Stimulated activated effector memory CD8-positive, alpha-beta T cell treated with anti-CD3 and anti-CD28 coated beads, Interleukin-12 subunit alpha, Interleukin-12 subunit beta, amount 100 ng/mL, for 72 hours (primary cell): Measurements from ENCODE around the gene C5orf47.
"Not testable (repeated sequence)": the region's sequence is repeated elsewhere in the genome, so short reads cannot be mapped to it uniquely, and the experiment has no call there.

Source experiments
- ATAC-seq: fragments of 150-1000 bp; cut with Tn5 transposase; 2 replicates; pipeline ENCODE4 v1.10.0; 2021
- DNase-seq, 2 donors: peaks; one replicate each; pipeline ENCODE4 v3.0.0; 2021 to 2022; ENCODE audit warnings: low spot score in 2 of 2
- H3K27ac Mint-ChIP-seq: one replicate; pipeline ENCODE4 v1.8.0; 2022; ENCODE audit warnings: mild to moderate bottlenecking, mixed read lengths
- H3K36me3 Mint-ChIP-seq: one replicate; pipeline ENCODE4 v1.8.0; 2022; ENCODE audit warnings: mild to moderate bottlenecking, mixed read lengths
- H3K4me1 Mint-ChIP-seq: one replicate; pipeline ENCODE4 v1.8.0; 2022; ENCODE audit warnings: mixed read lengths
- H3K4me3 Mint-ChIP-seq: one replicate; pipeline ENCODE4 v1.8.0; 2022; ENCODE audit warnings: mild to moderate bottlenecking, mixed read lengths
- H3K9me3 Mint-ChIP-seq: one replicate; pipeline ENCODE4 v1.8.0; 2022; ENCODE audit warnings: mixed read lengths

The C5orf47 gene

DNA sequence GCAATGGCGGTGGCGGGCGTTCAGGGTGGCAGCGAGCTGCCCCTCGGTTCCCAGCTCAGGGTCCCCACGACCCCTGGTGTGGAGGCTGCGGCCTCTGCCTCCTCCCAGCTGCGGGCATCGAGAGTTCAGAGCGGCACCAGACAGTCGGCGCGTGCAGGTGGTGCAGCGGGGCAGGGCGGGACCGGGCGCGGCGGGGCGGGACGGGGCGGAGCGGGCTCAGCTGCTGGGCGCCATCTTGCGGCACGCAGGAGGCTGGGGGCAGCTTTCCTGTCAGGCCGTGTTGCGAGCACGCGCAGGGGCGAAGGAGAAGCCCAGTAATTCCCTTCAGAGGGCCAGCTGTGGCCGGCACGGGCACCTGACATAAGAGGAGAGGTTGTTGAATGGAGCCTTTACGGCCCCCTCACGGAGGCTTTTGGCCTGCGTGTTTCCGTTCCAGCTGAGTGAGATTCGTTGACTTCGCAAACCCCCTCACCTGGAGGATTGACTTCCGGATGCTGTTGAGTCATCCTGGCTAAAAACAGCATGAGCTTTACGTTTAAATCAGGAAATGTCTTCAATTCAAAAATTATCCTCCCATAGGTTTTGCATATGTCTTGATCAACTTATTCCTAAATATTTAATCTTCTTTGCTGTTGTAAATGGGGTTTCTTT, 587 bp downstream of the C5orf47 start:
- Mint-ChIP-seq H3K4me3 (no peak overlapping the region), H3K9me3 (no peaks in the 10 kb centered on the region), H3K4me1 (no peaks in the 10 kb centered on the region), H3K36me3 (no peaks in the 10 kb centered on the region), H3K27ac (no peak overlapping the region)
- no peak for DNase-seq
- peak; percentile 16 for ATAC-seq

DNA sequence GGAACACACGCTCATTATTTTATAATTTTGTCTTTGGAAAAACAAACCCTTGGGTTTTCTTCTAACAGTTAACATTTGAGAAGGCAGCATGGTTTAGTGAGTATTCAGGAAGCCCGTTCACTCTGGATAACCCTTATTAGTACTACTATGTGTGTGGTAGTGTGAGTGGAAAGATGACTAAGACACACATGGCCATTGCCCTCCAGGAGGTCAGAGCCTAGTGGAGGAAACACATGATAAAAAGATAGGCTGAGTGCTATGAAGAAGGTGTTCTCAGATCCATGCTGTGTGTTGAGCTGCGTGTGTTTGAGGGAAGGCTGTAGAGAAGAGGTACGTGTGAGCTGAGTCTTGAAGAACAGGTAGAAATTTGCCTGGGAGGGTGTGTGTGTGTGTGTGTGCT, 8.4 kb downstream of the C5orf47 start:
- H3K4me3 Mint-ChIP-seq = no peak overlapping the region
- DNase-seq (no peak), ATAC-seq (peak; percentile 19)
- H3K4me1 Mint-ChIP-seq = no peaks in the 10 kb centered on the region
- H3K9me3 Mint-ChIP-seq = no peaks in the 10 kb centered on the region
- no peak overlapping the region for H3K27ac Mint-ChIP-seq
- H3K36me3 Mint-ChIP-seq = no peaks in the 10 kb centered on the region

DNA sequence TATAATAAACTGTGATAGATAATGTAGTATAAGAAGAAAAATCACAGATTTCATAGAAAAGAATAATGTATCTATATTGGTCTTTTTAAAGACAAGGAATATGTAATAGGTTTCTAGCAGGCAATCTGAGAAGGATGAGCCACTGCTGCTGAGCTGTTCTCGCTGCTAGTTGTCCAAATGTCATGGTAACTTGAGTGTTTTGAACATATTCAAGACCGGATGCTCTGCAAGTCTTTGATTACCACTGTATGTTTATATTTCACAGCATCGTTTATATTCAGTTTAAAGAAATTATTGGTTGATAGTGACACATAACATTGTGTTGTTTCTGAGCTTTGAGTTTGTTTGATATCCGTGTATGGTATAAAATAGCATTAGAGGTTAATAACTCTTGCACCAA, 9.6 kb downstream of the C5orf47 start:
- DNase-seq (no peak), ATAC-seq (no peak)
- peaks cover 3% of the 10 kb centered on the region for H3K4me1 Mint-ChIP-seq
- no peak overlapping the region for H3K27ac Mint-ChIP-seq
- H3K4me3 Mint-ChIP-seq = no peak overlapping the region
- H3K9me3 Mint-ChIP-seq = no peaks in the 10 kb centered on the region
- no peaks in the 10 kb centered on the region for H3K36me3 Mint-ChIP-seq

DNA sequence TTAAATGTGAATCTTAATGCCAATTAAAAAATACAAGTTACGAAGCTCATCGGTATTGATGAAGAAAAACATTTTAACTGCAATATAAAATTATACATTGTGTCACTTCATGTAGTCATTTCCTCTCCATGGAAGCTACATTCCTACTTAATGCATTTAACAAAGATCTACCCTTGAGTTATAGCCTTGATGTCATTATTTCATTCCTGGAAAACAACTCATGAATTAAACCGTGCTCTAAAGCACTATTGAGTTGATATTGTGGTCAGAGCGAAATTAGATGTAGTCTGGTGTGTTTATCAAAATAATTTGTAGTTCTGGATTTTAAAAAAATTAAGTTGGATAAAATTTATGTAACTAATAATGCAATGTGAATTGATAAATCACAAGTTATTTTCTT, 11.1 kb downstream of the C5orf47 start:
- Mint-ChIP-seq H3K4me1 (peaks cover 5% of the 10 kb centered on the region), H3K9me3 (no peaks in the 10 kb centered on the region), H3K4me3 (no peak overlapping the region), H3K27ac (no peak overlapping the region), H3K36me3 (no peaks in the 10 kb centered on the region)
- DNase-seq = no peak
- ATAC-seq = no peak

DNA sequence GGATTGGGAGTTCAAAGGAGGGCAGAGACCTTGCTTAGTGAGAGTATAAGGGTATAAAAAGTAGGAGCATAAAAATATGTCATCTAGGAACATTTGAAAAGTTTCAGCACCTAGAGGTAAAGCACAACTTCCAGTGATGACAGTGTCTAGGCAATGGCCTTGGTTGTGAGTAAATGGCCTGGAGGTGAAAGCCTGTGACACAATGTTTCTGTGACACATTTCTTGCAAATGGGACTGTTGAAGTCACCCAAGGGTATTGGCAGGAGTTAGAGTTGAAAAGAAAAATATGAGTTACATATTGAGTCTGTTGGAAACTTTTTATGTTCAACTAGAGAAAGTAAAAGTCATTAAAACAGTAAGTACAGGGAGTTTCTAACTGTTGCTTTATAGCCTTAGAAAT, 14.8 kb downstream of the C5orf47 start:
- no peak overlapping the region for H3K4me3 Mint-ChIP-seq
- no peak for DNase-seq
- peak; percentile 62 for ATAC-seq
- H3K36me3 Mint-ChIP-seq = no peaks in the 10 kb centered on the region
- H3K27ac Mint-ChIP-seq = no peak overlapping the region
- no peaks in the 10 kb centered on the region for H3K9me3 Mint-ChIP-seq
- peaks cover 5% of the 10 kb centered on the region for H3K4me1 Mint-ChIP-seq

DNA sequence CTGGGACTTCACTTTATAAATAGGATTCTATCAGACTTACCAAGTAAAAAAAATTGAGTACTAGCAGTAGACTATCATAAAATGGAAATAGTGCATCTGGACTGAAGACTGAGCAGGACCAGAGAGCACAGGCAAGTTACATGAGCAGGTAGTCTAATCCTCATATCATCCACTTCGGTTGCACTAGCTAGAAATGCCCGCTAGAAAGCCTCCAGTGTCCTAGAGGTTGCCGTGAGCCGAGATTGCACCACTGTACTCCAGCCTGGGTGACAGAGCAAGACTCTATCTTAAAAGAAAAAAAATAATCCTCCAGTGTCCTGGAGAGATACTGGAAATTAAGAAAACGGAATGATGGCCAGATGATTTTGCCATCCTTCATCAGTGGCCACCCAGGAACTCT, 20.0 kb downstream of the C5orf47 start:
- Mint-ChIP-seq H3K27ac (no peak overlapping the region), H3K9me3 (no peaks in the 10 kb centered on the region), H3K4me3 (no peak overlapping the region), H3K4me1 (no peaks in the 10 kb centered on the region), H3K36me3 (no peaks in the 10 kb centered on the region)
- no peak for ATAC-seq
- DNase-seq = no peak

DNA sequence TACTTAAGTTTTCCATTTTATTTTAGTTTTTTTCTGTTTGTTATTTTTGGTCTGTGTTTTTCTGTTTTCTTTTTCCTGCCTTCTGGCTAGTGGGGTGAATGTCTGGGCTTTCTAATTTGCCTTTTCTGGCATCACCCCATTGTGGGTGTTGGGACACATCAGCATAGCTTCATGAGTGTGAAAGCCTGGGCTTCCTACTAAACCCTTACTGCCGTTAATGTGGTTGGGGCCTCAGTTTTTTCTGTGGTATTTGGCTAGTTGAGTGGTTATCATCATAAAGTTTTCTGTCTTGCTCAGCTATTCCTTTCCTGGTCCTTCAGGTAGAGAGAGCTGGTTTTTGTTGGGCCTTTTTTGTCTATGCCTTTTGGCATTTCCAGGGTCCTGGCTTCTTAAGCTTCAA, 21.4 kb downstream of the C5orf47 start:
- Mint-ChIP-seq H3K9me3 (no peaks in the 10 kb centered on the region), H3K36me3 (no peaks in the 10 kb centered on the region), H3K27ac (no peak overlapping the region), H3K4me3 (no peak overlapping the region), H3K4me1 (no peaks in the 10 kb centered on the region)
- ATAC-seq (no peak), DNase-seq (no peak)

DNA sequence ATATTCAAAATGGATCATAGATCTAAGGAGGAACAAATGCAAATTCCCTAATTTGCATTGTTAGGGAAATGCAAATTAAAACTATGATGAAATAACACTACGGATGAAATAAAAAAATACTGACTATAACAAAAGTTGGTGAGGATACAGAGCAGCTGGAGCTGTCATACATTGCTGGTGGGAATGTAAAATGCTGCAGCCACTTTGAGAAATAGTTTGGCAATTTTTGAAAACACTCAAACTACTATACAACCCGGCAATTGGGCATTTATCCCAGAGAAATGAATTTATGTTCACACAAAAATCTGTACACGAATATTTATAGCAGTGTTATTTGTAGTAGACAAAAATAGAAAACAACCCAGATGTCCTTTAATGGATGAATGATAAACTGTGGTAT, 22.5 kb downstream of the C5orf47 start:
- DNase-seq = no peak
- Mint-ChIP-seq H3K27ac (no peak overlapping the region), H3K9me3 (no peaks in the 10 kb centered on the region), H3K4me1 (no peaks in the 10 kb centered on the region), H3K4me3 (no peak overlapping the region), H3K36me3 (no peaks in the 10 kb centered on the region)
- no peak for ATAC-seq

DNA sequence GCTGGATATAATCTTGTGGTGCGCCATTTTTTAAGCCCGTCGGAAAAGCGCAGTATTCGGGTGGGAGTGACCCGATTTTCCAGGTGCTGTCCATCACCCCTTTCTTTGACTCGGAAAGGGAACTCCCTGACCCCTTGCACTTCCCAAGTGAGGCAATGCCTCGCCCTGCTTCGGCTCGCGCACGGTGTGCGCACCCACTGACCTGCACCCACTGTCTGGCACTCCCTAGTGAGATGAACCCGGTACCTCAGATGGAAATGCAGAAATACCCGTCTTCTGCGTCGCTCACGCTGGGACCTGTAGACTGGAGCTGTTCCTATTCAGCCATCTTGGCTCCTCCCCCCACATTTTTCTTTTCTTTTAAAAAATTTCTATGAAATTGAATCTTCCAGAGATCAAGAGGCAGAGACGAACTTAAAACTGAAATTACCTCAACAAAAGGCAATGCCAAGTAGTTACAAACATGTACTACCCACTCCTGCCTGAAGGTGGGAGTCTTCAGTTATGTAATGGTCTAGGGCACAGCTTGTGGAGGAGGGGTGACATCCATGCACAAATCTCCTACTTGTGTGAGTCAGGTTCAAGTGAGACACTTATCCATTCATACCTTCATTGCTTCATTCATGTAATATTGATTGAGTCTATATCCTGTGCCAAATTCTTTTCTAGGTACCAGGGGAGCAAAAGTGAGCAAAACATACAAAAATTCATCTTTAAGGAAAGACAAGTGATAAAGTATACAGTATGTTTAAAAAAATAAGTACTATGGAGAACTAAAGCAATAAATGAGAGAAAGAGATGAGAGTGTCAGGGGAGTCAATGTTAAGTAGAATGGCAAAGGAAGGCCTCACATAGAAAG, 31.3 kb downstream of the C5orf47 start:
- not testable (repeated sequence) for H3K27ac Mint-ChIP-seq, ATAC-seq, H3K4me1 Mint-ChIP-seq, H3K4me3 Mint-ChIP-seq, H3K9me3 Mint-ChIP-seq, H3K36me3 Mint-ChIP-seq, DNase-seq

DNA sequence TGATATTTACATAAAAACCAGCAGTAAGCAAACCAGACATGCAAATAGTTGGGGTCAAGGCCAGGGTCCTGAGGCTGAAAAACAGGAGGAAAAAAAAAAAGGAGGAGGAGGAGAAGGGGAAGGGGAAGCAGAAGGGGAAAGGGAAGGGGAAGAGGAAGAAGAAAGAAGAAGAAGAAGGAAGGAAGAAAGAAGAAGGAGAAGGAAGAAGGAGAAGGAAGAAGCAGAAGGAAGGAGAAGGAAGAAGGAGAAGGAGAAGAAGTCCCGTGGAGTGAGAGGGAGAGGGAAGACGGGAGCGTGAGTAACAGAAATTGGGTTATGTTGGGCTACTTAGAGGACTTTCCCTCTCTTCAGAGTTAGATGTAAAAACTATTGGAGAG, 31.9 kb downstream of the C5orf47 start:
- ATAC-seq (no peak), DNase-seq (no peak)
- no peaks in the 10 kb centered on the region for H3K36me3 Mint-ChIP-seq
- H3K27ac Mint-ChIP-seq = no peak overlapping the region
- peaks cover 7% of the 10 kb centered on the region for H3K9me3 Mint-ChIP-seq
- no peaks in the 10 kb centered on the region for H3K4me1 Mint-ChIP-seq
- H3K4me3 Mint-ChIP-seq = no peak overlapping the region

DNA sequence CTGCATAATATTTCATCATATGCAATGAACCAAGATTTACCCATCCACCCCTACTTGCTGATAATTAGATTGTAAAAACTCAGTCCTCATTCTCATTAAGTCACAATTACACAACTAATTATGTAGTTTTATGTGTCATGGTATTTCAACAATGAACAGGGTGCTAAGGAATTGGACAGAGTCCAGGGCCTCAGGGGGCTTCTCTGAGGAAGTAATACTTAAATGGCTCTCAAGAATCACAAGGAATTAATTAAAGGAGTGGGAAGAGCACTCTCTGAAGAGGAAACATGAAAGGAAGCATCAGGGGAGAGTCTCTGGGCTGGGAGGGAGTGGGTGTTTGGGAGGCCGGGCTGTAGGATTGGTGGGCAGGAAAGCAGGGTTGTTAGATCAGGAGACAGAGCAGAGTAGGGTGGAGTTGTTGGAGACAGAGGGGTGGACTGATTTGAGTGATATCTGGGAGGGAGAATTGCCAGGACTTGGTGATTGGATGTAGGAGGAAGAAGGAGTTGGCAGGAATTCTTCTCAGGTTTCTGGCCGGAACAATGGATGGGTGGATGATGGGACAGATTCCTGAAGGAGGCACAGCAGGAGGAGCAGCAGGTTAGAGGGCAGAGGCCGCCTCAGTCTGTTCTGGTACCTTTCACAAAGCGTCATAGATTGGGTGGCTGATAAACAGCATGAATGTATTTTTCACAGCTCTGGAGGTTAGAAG, 33.6 kb downstream of the C5orf47 start:
- Mint-ChIP-seq H3K9me3 (peaks cover 7% of the 10 kb centered on the region), H3K36me3 (no peaks in the 10 kb centered on the region), H3K27ac (no peak overlapping the region), H3K4me1 (no peaks in the 10 kb centered on the region), H3K4me3 (no peak overlapping the region)
- DNase-seq = no peak
- ATAC-seq = no peak

DNA sequence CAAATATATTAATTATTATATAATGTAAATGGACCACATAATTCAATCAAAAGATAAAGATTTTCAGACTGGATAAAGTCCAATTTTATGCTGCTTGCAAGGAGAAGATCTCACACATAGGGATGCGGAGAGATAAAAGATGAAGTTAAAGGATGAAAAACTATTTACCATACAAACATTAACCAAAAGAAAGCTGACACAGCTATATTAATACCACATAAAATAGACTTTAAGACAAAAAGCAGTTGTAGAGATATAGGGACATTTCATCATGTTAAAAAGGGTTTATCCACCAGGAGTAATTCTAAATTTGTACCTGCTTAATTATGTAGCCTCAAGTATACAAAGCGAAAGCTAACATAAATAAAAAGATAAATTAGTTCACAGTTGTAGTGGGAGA, 41.3 kb downstream of the C5orf47 start:
- DNase-seq = no peak
- Mint-ChIP-seq H3K36me3 (no peaks in the 10 kb centered on the region), H3K4me3 (no peak overlapping the region), H3K4me1 (no peaks in the 10 kb centered on the region), H3K27ac (no peak overlapping the region), H3K9me3 (peaks cover 17% of the 10 kb centered on the region)
- no peak for ATAC-seq

DNA sequence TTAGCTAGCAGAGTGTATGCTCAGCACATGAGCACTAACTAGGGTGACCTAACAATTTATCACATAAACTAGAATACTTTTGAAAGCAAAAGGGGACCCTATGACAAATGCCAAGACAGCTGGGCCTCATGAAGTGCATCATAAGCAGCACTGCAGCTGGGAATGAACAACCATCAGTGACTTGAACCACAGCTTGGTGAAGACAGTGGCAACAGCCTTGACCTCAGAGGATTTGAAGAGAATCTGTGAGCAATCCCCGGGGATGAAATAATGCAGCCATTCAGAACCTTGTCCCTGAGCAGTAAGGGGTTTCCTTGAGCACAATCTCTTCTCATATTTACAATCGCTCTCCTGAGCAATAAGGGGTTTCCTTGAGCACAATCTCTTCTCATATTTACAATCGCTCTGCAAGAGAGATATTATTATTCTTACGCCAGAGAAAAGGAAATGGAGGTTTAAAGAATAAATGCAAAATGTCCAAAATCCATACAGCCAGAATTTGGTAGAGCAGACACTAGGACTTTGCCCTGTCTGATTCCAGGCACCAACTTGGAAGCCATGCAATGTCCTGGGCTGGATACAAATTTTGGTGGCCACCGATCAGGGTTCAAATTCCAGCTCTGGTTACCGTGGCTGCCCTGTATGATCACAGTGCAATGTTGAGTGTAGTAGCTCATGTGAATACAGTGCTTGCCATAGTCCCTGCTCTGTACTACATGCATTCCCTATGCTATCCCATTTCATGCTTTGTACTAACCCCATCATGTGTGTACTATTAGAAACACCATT, 55.7 kb downstream of the C5orf47 start:
- H3K9me3 Mint-ChIP-seq = no peaks in the 10 kb centered on the region
- DNase-seq = no peak
- no peak overlapping the region for H3K4me3 Mint-ChIP-seq
- no peaks in the 10 kb centered on the region for H3K4me1 Mint-ChIP-seq
- no peaks in the 10 kb centered on the region for H3K36me3 Mint-ChIP-seq
- H3K27ac Mint-ChIP-seq = no peak overlapping the region
- no peak for ATAC-seq

DNA sequence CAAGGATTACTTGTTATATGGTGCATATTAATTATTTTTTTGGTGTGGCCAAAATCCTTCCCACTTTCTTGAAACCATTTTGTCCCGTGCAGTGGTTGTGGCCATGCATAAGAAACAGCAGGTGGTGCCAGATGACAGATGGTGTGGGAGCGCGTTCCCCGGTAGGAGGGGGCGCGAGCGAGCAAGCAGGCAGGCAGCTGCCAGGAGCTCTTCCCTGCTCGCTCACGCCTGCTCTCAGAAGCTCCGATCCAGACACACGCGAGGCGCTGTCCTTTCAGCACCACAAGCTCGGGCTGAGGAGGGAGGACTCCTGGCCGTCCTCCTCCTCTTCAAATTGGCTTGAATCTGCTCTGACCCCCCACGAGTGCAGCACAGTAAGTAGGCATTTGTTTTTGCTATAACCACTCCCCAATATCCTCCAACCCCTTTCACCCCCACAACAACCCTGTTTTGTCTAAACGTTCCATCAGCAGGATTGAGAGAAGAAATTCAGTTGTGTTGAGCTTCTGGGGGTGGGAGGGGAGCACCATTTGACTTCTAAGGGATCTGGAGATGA, 56.6 kb downstream of the C5orf47 start, which contains the start of gene NSG2:
Gene NSG2, plus strand, starts transcription at position 237 of the 556 bp plus-strand sequence. CDS start 1,050 bp downstream, outside the sequence.
- H3K36me3 Mint-ChIP-seq = no peaks in the 10 kb centered on the region
- no peak within 1 kb of the TSS for H3K27ac Mint-ChIP-seq
- ATAC-seq (no peak), DNase-seq (no peak)
- H3K4me1 Mint-ChIP-seq = no peaks in the 10 kb centered on the region
- no peaks in the 10 kb centered on the region for H3K9me3 Mint-ChIP-seq
- no peak within 1 kb of the TSS for H3K4me3 Mint-ChIP-seq

DNA sequence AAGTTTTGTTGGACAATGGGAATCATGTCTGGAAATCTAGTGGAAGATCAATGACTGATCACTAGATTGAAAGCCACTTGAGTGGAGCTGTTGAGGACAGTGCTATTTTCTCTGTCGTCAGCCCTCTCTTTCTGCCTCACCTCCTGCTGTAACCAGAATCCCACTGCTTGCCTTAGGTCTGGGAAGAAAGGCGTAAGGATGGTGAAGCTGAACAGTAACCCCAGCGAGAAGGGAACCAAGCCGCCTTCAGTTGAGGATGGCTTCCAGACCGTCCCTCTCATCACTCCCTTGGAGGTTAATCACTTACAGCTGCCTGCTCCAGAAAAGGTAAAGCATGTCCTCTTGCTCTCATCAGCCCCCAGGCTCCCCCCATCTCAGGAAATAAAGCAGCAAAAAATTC, 57.6 kb downstream of the C5orf47 start:
- ATAC-seq (no peak), DNase-seq (no peak)
- Mint-ChIP-seq H3K4me3 (no peak overlapping the region), H3K4me1 (no peaks in the 10 kb centered on the region), H3K9me3 (no peaks in the 10 kb centered on the region), H3K36me3 (no peaks in the 10 kb centered on the region), H3K27ac (no peak overlapping the region)
